DOHH2 (cell line): Measurements from ENCODE around the gene CD209.

Experiments
- H3F3A ChIP-seq: fragments of 200-600 bp; sonication (generic), shearing (Covaris generic); 2 replicates; pipeline ENCODE4 v1.6.0; 2016; ENCODE audit warnings: antibody characterized with exemption, mild to moderate bottlenecking; ENCODE audit not compliant: control insufficient read depth, insufficient read depth
- H3K27ac ChIP-seq: fragments of 200-600 bp; sonication (generic); 2 replicates; pipeline ENCODE4 v1.5.1; 2014; ENCODE audit warnings: low read depth, mild to moderate bottlenecking, low read length, moderate library complexity
- H3K27me3 ChIP-seq: fragments of 200-600 bp; sonication (generic); 2 replicates; pipeline ENCODE4 v1.6.1; 2014; ENCODE audit warnings: mild to moderate bottlenecking, low read length, mixed read lengths; ENCODE audit not compliant: control insufficient read depth
- H3K36me3 ChIP-seq: fragments of 200-600 bp; sonication (generic); 2 replicates; pipeline ENCODE4 v1.6.1; 2014; ENCODE audit warnings: mild to moderate bottlenecking, low read length, moderate library complexity, mixed read lengths; ENCODE audit not compliant: control insufficient read depth
- H3K4me1 ChIP-seq: fragments of 200-600 bp; sonication (generic); 2 replicates; pipeline ENCODE4 v1.6.1; 2014; ENCODE audit warnings: mild to moderate bottlenecking, low read length, mixed read lengths; ENCODE audit not compliant: control insufficient read depth
- H3K4me2 ChIP-seq: fragments of 200-600 bp; sonication (generic); 2 replicates; pipeline ENCODE4 v1.6.0; 2014; ENCODE audit warnings: mild to moderate bottlenecking, low read length, moderate library complexity
- H3K4me3 ChIP-seq: fragments of 200-600 bp; sonication (generic); 2 replicates; pipeline ENCODE4 v1.5.1; 2014; ENCODE audit warnings: mild to moderate bottlenecking, low read length, mixed read lengths
- H3K79me2 ChIP-seq: fragments of 200-600 bp; sonication (generic); 2 replicates; pipeline ENCODE4 v1.6.1; 2014; ENCODE audit warnings: mild to moderate bottlenecking, low read length, mixed read lengths; ENCODE audit not compliant: control insufficient read depth
- H3K9me2 ChIP-seq: fragments of 200-600 bp; sonication (generic); replicated peaks from 2 replicates; pipeline ENCODE4 v1.6.1; 2014; ENCODE audit warnings: mild to moderate bottlenecking, low read length, mixed read lengths; ENCODE audit not compliant: control insufficient read depth
- H3K9me3 ChIP-seq: fragments of 200-600 bp; sonication (generic); 2 replicates; pipeline ENCODE4 v1.6.1; 2014; ENCODE audit warnings: antibody characterized with exemption, low read length, mixed read lengths; ENCODE audit not compliant: control insufficient read depth, insufficient read depth
- H4K20me1 ChIP-seq: fragments of 200-600 bp; sonication (generic); 2 replicates; pipeline ENCODE4 v1.6.0; 2014; ENCODE audit warnings: low read depth, mild to moderate bottlenecking, antibody characterized with exemption, low read length, moderate library complexity; ENCODE audit not compliant: control insufficient read depth, insufficient read depth
- EZH2phosphoT487 ChIP-seq: fragments of 200-600 bp; sonication (generic); IDR thresholded peaks from 2 replicates; pipeline ENCODE4 v1.6.1; 2017; ENCODE audit warnings: borderline replicate concordance, mild to moderate bottlenecking, antibody characterized with exemption, low read length, moderate library complexity, mixed read lengths
- TF ChIP-seq, protein P1 (sequence below): fragments of 200-600 bp; sonication (generic); IDR thresholded peaks from one replicate; pipeline ENCODE4 v1.5.1; 2014; ENCODE audit warnings: antibody characterized with exemption, mild to moderate bottlenecking, low read depth, low read length; ENCODE audit not compliant: poor library complexity, severe bottlenecking

CD209 gene

DNA sequence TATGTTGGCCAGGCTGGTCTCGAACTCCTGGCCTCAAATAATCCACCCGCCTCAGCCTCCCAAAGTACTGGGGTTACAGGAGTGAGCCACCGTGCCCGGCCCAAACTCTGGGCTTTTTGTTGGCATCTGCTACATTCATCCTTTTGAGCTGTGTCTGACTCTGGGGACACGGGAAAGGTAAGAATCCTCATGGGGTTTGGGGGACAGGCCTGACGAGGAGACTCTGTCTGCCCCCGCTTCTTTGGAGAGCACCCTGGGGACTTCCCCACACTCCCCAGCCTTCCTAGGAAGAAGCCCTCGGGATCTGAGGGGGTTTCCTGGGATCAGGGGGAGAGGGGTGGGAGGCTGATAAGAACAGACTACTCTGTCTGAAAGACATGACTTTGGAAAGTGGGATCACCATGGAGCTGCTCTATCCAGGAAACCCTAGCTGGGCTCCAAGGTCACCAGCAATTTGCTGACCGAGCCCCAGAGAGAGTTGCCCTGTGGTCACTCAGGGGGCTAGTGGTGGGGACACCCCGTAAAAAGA lies 37.3 kb downstream of the CD209 start:
- no peak overlapping the region for H3K4me2 ChIP-seq
- TF ChIP-seq, protein P1, sequence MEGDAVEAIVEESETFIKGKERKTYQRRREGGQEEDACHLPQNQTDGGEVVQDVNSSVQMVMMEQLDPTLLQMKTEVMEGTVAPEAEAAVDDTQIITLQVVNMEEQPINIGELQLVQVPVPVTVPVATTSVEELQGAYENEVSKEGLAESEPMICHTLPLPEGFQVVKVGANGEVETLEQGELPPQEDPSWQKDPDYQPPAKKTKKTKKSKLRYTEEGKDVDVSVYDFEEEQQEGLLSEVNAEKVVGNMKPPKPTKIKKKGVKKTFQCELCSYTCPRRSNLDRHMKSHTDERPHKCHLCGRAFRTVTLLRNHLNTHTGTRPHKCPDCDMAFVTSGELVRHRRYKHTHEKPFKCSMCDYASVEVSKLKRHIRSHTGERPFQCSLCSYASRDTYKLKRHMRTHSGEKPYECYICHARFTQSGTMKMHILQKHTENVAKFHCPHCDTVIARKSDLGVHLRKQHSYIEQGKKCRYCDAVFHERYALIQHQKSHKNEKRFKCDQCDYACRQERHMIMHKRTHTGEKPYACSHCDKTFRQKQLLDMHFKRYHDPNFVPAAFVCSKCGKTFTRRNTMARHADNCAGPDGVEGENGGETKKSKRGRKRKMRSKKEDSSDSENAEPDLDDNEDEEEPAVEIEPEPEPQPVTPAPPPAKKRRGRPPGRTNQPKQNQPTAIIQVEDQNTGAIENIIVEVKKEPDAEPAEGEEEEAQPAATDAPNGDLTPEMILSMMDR = no peak
- no peak for TF ChIP-seq EZH2phosphoT487
- H3K27me3 ChIP-seq = peaks cover 47% of the 10 kb centered on the region

GRCh38 chr19:7706955-7707456 lies 40.3 kb downstream of the CD209 start:
- TF ChIP-seq, protein P1 = no peak
- no peak for TF ChIP-seq EZH2phosphoT487
- Histone ChIP-seq H4K20me1 (no peaks in the 10 kb centered on the region), H3K4me2 (no peak overlapping the region), H3K27ac (no peak overlapping the region), H3K4me3 (no peak overlapping the region), H3K36me3 (no peaks in the 10 kb centered on the region), H3K9me3 (no peaks in the 10 kb centered on the region), H3K27me3 (peaks cover 67% of the 10 kb centered on the region), H3F3A (peaks cover 3% of the 10 kb centered on the region; the same call in 1 of the 2 replicates), H3K4me1 (peaks cover 20% of the 10 kb centered on the region), H3K9me2 (no peaks in the 10 kb centered on the region), H3K79me2 (no peaks in the 10 kb centered on the region)

More for the DNA sequence above, 37.3 kb downstream of the CD209 start:
- no peaks in the 10 kb centered on the region for H3K9me3 ChIP-seq
- no peaks in the 10 kb centered on the region for H4K20me1 ChIP-seq
- H3K36me3 ChIP-seq = no peaks in the 10 kb centered on the region
- H3K27ac ChIP-seq = no peak overlapping the region
- no peaks in the 10 kb centered on the region for H3K9me2 ChIP-seq
- no peak overlapping the region for H3K4me3 ChIP-seq
- peaks cover 17% of the 10 kb centered on the region for H3K4me1 ChIP-seq
- no peaks in the 10 kb centered on the region for H3K79me2 ChIP-seq
- no peaks in the 10 kb centered on the region for H3F3A ChIP-seq

- H3K9me2 ChIP-seq = no peaks in the 10 kb centered on the region
- no peaks in the 10 kb centered on the region for H3K9me3 ChIP-seq
- H3K4me1 ChIP-seq = peaks cover 26% of the 10 kb centered on the region
- H3K36me3 ChIP-seq = no peaks in the 10 kb centered on the region
- peaks cover 69% of the 10 kb centered on the region for H3K27me3 ChIP-seq
- peak overlapping the region; percentile 46 for H3K4me2 ChIP-seq
- no peak overlapping the region for H3K27ac ChIP-seq
- peak overlapping the region; percentile 32; the same call in 1 of the 2 replicates for H3K4me3 ChIP-seq
- H3F3A ChIP-seq = peaks cover 4% of the 10 kb centered on the region; the same call in 1 of the 2 replicates
- H4K20me1 ChIP-seq = 0 out of 2 replicates have a peak, but pooled peaks cover under 1% of the 10 kb centered on the region
- H3K79me2 ChIP-seq = no peaks in the 10 kb centered on the region
- TF ChIP-seq, protein P1 = no peak
- TF ChIP-seq EZH2phosphoT487 = no peak
These were observed 41.0 kb downstream of the CD209 start for GRCh38 chr19:7706188-7706954.
